C4-2B (cell line): ENCODE results near the gene AXIN1.
"Not testable (repeated sequence)": the region's sequence is repeated elsewhere in the genome, so short reads cannot be mapped to it uniquely, and the experiment has no call there.

Experiments used
- H3K27ac ChIP-seq: fragments of 450-650 bp; 2 replicates; pipeline ENCODE4 v1.5.1; 2017
- CTCF ChIP-seq: fragments of 450-650 bp; conservative IDR thresholded peaks from 2 replicates; pipeline ENCODE4 v1.5.1; 2017; ENCODE audit warnings: mild to moderate bottlenecking
- ZFX ChIP-seq: fragments of 450-650 bp; IDR thresholded peaks from 2 replicates; pipeline ENCODE4 v1.6.1; 2017

The AXIN1 gene

GRCh38 chr16:333406-334094 lies 19.0 kb downstream of the AXIN1 start:
- no peak for TF ChIP-seq ZFX
- TF ChIP-seq CTCF: no peak
- no peak overlapping the region for H3K27ac ChIP-seq

GRCh38 chr16:331181-331814 lies 21.2 kb downstream of the AXIN1 start:
- not testable (repeated sequence) for H3K27ac ChIP-seq

- no peak overlapping the region for H3K27ac ChIP-seq
- TF ChIP-seq ZFX: no peak
- no peak for TF ChIP-seq CTCF
These were observed 21.8 kb downstream of the AXIN1 start for GRCh38 chr16:330741-331140.

GRCh38 chr16:325375-326145 lies 27.0 kb downstream of the AXIN1 start:
- TF ChIP-seq ZFX: no peak
- TF ChIP-seq CTCF: no peak

GRCh38 chr16:324451-325334 lies 27.8 kb downstream of the AXIN1 start:
- TF ChIP-seq ZFX: no peak
- TF ChIP-seq CTCF: no peak
- no peak overlapping the region for H3K27ac ChIP-seq

More at GRCh38 chr16:325375-326145, 27.0 kb downstream of the AXIN1 start:
- no peak overlapping the region for H3K27ac ChIP-seq

GRCh38 chr16:324201-324450 lies 28.4 kb downstream of the AXIN1 start:
- TF ChIP-seq ZFX: no peak
- TF ChIP-seq CTCF: no peak
- no peak overlapping the region for H3K27ac ChIP-seq

GRCh38 chr16:322476-323143 lies 29.9 kb downstream of the AXIN1 start:
- TF ChIP-seq ZFX (no peak), CTCF (no peak)

More at GRCh38 chr16:322476-323143, 29.9 kb downstream of the AXIN1 start:
- no peak overlapping the region for H3K27ac ChIP-seq
